ENCODE data around the gene GUCA1A. TPM values are rescaled to one million over a fixed set of nuclear protein-coding genes. Genes with fewer than 3 reads are reported as not detected.
"Not testable (repeated sequence)": the region's sequence is repeated elsewhere in the genome, so short reads cannot be mapped to it uniquely, and the experiment has no call there.

The GUCA1A gene
- total RNA-seq, 2 donors from 2014 or later, result not detected

GRCh38 chr6:42148058-42148457 is 25.1 kb upstream of the GUCA1A start:
- Histone ChIP-seq H3K36me3 (no peaks in the 10 kb centered on the region), H3K4me1 (peaks cover 0 to 2% of the 10 kb centered on the region in 2 donors), H3K9me3 (no peaks in the 10 kb centered on the region), H3K27ac (no peak overlapping the region), H3K27me3 (no peaks in the 10 kb centered on the region), H3K4me3 (no peak overlapping the region)
- no peak for TF ChIP-seq CTCF (IDR thresholded peaks at IDR 0.05)
- DNase-seq (ENCODE audit: low spot score), result no peak

- Histone ChIP-seq H3K4me1 (no peaks in the 10 kb centered on the region), H3K36me3 (no peaks in the 10 kb centered on the region), H3K27ac (no peak overlapping the region), H3K27me3 (no peaks in the 10 kb centered on the region), H3K9me3 (no peaks in the 10 kb centered on the region), H3K4me3 (no peak overlapping the region)
- no peak for TF ChIP-seq CTCF (IDR thresholded peaks at IDR 0.05)
- DNase-seq (ENCODE audit: low spot score), result no peak
Observed at GRCh38 chr6:42150254-42150653, 22.9 kb upstream of the GUCA1A start.

- Histone ChIP-seq H3K4me3 (no peak overlapping the region), H3K27me3 (no peaks in the 10 kb centered on the region), H3K27ac (no peak overlapping the region), H3K9me3 (no peaks in the 10 kb centered on the region), H3K4me1 (no peaks in the 10 kb centered on the region), H3K36me3 (no peaks in the 10 kb centered on the region)
- DNase-seq (ENCODE audit: low spot score), result no peak
- no peak for TF ChIP-seq CTCF (IDR thresholded peaks at IDR 0.05)
Observed at GRCh38 chr6:42152024-42152423, 21.1 kb upstream of the GUCA1A start.

- H3K36me3 ChIP-seq; DNase-seq (ENCODE audit: low spot score); H3K4me3 ChIP-seq; H3K9me3 ChIP-seq; H3K27ac ChIP-seq; H3K27me3 ChIP-seq; H3K4me1 ChIP-seq: not testable (repeated sequence)
Observed at GRCh38 chr6:42152528-42153213, 20.5 kb upstream of the GUCA1A start.

- Histone ChIP-seq H3K36me3 (no peaks in the 10 kb centered on the region), H3K4me1 (no peaks in the 10 kb centered on the region), H3K9me3 (no peaks in the 10 kb centered on the region), H3K4me3 (no peak overlapping the region), H3K27me3 (no peaks in the 10 kb centered on the region), H3K27ac (no peak overlapping the region)
- no peak for DNase-seq (ENCODE audit: low spot score)
- TF ChIP-seq CTCF (IDR thresholded peaks at IDR 0.05), result no peak
Observed at GRCh38 chr6:42153921-42154320, 19.2 kb upstream of the GUCA1A start.

GRCh38 chr6:42154461-42155209 is 18.5 kb upstream of the GUCA1A start:
- no peaks in the 10 kb centered on the region for H3K27me3 ChIP-seq
- H3K9me3 ChIP-seq, result no peaks in the 10 kb centered on the region
- H3K4me3 ChIP-seq, result no peak overlapping the region
- DNase-seq (ENCODE audit: low spot score), result no peak
- H3K4me1 ChIP-seq, result no peaks in the 10 kb centered on the region
- H3K36me3 ChIP-seq, result no peaks in the 10 kb centered on the region
- H3K27ac ChIP-seq, result no peak overlapping the region
- TF ChIP-seq CTCF (IDR thresholded peaks at IDR 0.05), result no peak
